Fibroblast of mammary gland (primary cell): ENCODE measurements around the gene ABCC6.
"Not testable (repeated sequence)": the region's sequence is repeated elsewhere in the genome, so short reads cannot be mapped to it uniquely, and the experiment has no call there.

Source experiments
- DNase-seq: peaks from one replicate; pipeline ENCODE4 v3.0.0-alpha.2; 2010; ENCODE audit warnings: low read depth
- H3K4me3 ChIP-seq: 2 replicates; pipeline ENCODE4 v1.5.1; 2011; ENCODE audit warnings: low read depth, mild to moderate bottlenecking, low read length, moderate library complexity; ENCODE audit not compliant: control insufficient read depth
- TF ChIP-seq, protein P1 (sequence below): conservative IDR thresholded peaks from 2 replicates; pipeline ENCODE4 v1.5.1; 2011; ENCODE audit warnings: low read depth, low read length, inconsistent platforms; ENCODE audit not compliant: control insufficient read depth, insufficient read depth

ABCC6 gene

GRCh38 chr16:16106466-16106865 lies 116.8 kb downstream of the ABCC6 start:
- no peak overlapping the region for H3K4me3 ChIP-seq
- TF ChIP-seq, protein P1, sequence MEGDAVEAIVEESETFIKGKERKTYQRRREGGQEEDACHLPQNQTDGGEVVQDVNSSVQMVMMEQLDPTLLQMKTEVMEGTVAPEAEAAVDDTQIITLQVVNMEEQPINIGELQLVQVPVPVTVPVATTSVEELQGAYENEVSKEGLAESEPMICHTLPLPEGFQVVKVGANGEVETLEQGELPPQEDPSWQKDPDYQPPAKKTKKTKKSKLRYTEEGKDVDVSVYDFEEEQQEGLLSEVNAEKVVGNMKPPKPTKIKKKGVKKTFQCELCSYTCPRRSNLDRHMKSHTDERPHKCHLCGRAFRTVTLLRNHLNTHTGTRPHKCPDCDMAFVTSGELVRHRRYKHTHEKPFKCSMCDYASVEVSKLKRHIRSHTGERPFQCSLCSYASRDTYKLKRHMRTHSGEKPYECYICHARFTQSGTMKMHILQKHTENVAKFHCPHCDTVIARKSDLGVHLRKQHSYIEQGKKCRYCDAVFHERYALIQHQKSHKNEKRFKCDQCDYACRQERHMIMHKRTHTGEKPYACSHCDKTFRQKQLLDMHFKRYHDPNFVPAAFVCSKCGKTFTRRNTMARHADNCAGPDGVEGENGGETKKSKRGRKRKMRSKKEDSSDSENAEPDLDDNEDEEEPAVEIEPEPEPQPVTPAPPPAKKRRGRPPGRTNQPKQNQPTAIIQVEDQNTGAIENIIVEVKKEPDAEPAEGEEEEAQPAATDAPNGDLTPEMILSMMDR = no peak
- no peak for DNase-seq

- no peak for DNase-seq
- no peak overlapping the region for H3K4me3 ChIP-seq
- TF ChIP-seq, protein P1 = no peak
Measured at GRCh38 chr16:16105646-16106045, 117.6 kb downstream of the ABCC6 start.

- not testable (repeated sequence) for DNase-seq, H3K4me3 ChIP-seq
Measured at GRCh38 chr16:16104804-16105141, 118.5 kb downstream of the ABCC6 start.

DNA sequence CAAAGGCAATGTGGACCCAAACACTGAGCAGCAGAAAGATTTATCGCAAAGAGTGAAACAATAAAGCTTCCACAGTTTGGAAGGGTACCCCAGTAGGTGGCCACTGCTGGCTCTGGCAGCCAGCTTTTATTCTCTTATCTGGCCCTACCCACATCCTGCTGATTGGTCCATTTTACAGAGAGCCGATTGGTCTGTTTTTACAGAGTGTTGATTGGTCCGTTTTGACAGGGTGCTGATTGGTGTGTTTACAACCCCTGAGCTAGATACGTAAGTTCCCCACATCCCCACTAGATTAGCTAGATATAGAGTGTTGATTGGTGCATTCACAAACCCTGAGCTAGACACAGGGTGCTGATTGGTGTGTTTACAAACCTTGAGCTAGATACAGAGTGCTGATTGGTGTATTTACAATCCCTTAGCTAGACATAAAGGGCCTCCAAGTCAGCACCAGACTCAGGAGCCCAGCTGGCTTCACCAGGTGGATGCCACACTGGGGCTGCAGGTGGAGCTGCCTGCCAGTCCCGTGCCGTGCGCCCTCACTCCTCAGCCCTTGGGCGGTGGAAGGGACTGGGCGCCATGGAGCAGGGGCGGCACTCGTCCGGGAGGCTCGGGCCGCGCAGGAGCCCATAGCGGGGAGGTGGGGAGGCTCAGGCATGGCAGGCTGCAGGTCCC lies 119.0 kb downstream of the ABCC6 start:
- H3K4me3 ChIP-seq, DNase-seq: not testable (repeated sequence)

DNA sequence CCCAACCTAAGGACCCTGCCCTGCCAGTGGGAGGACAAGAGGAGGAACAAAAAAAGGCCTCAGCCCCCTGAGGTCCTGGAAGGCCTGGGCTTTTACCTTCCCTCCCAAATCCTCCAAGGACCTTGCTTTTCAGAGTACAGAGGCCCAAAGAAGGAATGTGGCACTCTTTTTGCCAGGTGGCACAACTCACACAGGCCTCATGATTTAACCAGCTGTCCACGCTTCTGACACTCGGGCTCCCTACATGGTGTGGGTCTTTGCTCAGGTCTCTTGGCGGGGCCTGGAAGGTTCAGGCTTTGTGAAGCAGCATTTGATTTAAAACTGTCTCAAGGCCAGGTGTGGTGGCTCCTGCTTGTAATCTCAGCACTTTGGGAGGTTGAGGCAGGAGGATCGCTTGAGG lies 120.6 kb downstream of the ABCC6 start:
- TF ChIP-seq, protein P1 = no peak

GRCh38 chr16:16101585-16101984 lies 121.7 kb downstream of the ABCC6 start:
- TF ChIP-seq, protein P1 = no peak
- no peak overlapping the region for H3K4me3 ChIP-seq
- DNase-seq = no peak

More for the DNA sequence above, 120.6 kb downstream of the ABCC6 start:
- DNase-seq = no peak
- no peak overlapping the region for H3K4me3 ChIP-seq

DNA sequence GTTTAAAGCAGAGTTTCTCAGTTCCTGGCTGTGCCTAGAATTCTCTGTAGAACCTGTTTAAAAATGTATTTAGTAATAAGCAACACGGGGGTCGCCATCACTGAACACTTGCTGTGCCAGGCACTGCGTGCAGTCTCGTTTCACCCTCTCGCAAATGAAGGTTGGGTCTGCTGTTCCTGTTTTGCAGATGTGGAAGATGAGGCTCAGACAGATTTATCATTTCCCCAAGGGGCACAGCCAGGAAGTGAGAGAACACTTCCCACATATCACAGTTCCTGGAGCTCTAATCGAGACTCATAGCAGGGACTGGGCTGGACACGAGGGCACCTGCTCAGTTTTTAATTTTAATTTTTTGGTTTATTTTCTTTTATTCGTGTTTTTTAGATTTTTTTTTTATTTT lies 122.7 kb downstream of the ABCC6 start:
- H3K4me3 ChIP-seq = no peak overlapping the region
- DNase-seq = no peak
- TF ChIP-seq, protein P1 = no peak

- H3K4me3 ChIP-seq = no peak overlapping the region
- TF ChIP-seq, protein P1 = no peak
- DNase-seq = no peak
Measured at GRCh38 chr16:16099320-16099719, 124.0 kb downstream of the ABCC6 start.
